GDM1 (cell line): Measurements from ENCODE around the gene ADAMTSL5.

Experiments
- DNase-seq: peaks from one replicate; lab custom pipeline; 2025; lab: John Stamatoyannopoulos, UW

ADAMTSL5 gene

GRCh38 chr19:1495799-1496713 is 16.8 kb downstream of the ADAMTSL5 start:
- no peak for DNase-seq

DNA sequence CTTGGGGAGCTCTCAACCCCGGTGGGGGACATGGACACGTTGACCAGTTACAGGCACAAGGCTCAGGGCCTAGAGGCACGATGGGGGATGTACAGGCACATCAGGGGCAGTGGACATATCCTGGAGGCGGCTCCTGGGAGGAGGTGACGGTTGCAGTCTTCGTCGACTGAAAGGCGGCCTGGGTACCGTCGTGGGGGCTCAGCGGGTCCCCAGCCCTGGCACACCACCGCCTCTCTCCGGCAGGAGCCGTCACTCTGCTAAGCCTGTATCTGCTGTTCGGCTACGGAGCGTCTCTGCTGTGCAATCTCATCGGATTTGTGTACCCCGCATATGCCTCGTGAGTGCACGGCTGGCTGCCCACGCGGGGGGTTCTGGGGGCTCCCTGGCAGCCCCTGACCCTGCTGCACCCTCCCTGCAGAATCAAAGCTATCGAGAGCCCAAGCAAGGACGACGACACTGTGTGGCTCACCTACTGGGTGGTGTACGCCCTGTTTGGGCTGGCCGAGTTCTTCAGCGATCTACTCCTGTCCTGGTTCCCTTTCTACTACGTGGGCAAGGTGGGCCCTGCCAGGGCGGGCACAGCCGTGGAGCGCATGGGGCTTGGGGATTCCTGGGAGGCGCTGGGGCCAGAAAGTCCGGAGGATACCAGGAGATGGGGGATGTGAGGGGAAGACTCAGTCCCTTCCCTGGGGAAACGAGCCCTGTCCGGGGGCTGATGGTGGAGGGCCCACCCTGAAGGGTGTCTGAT is 17.6 kb downstream of the ADAMTSL5 start:
- no peak for DNase-seq

- DNase-seq: no peak
These were observed 18.6 kb downstream of the ADAMTSL5 start for GRCh38 chr19:1494115-1494815.

DNA sequence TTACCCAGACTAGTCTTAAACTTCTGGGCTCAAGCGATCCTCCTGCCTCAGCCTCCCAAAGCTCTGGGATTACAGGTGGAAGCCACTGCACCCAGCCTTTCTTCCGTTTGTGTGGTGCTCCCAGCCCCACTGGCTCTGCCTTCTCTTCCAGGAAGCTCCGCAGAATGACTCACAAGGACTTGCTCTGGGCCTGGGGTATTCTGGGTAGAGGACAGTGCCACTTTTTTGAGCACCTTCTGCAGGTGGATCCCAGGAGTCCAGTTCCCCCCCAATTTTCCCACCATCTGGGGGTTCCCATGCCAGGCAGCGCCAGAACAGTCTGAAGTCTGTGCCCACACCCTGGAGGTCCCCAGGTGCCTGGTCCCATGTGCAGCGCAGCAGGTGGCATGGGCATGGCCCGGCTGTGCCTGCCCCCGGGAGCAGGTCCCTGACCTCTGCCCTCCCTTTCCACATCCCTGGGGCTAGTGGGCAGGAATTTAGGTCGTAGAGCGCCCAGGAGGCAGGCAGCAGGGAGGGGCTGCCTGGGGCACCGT is 20.3 kb downstream of the ADAMTSL5 start:
- DNase-seq: no peak

- no peak for DNase-seq
These were observed 21.0 kb downstream of the ADAMTSL5 start for GRCh38 chr19:1491849-1492170.

- DNase-seq: no peak
These were observed 21.5 kb downstream of the ADAMTSL5 start, which contains the start of gene REEP6 for GRCh38 chr19:1491114-1491848. Gene REEP6 (plus strand): TSS chr19:1491181. CDS start chr19:1491270, 89 bp downstream.

DNA sequence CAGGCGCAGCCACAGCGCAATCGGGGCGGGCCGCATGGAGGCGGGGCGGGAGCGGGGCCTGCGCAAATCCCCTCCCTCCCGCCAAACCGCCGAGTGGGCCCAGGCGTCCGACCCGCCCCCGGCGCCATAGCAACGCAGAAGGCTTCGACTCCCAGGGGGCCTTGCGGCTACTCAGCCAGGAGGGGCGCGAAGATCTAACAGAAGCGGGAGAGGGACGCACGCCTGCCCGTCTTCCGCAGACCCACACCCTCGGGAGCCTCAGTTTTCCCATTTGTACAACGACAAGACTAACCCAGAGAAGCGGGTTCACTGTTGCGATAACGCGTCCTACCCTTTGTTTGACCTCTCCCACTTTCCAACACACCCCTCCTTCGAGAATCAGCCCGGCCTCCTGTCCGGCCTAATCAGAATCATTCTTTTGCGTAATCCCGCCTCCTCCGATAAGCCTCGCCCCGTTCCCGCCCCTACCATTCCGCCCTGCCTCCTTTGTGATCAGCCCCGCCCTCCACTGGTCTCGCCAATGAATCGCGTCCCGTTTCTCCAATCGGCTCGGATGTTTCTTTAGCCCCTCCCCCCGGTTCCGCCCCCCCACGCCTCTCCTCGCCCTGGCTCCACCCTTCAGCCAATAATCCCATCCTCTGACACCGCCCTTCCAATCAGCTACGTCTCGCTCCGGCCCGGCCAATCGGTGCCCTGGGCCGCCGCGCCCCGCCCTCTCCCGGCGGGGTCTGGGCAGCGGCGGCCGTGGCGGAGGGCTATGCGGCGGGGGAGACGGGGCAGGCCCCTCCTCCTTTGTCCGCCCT is 22.3 kb downstream of the ADAMTSL5 start, which contains the start of gene PCSK4:
Gene PCSK4, minus strand, starts transcription at position 40 of the 803 bp plus-strand sequence. Its CDS starts 4 bp downstream, at position 36.
- DNase-seq: peak; percentile 99

GRCh38 chr19:1489463-1490310 is 23.1 kb downstream of the ADAMTSL5 start:
- no peak for DNase-seq

DNA sequence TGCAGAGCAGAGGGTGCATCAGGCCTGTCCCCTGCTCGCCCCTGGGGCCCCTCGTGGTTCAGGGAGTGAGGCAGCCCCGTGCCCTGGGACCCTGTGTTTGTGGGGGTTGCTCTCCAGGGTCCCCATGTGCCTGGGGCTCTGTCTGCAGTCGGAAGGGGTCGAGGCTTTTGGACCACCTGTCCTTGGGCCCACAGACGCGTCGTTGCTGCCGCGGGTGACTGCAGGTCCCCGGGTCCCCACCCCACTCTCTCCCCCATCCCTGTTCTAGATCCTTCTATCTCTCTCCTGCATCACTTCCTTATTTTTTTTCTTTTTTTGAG is 24.6 kb downstream of the ADAMTSL5 start:
- no peak for DNase-seq

DNA sequence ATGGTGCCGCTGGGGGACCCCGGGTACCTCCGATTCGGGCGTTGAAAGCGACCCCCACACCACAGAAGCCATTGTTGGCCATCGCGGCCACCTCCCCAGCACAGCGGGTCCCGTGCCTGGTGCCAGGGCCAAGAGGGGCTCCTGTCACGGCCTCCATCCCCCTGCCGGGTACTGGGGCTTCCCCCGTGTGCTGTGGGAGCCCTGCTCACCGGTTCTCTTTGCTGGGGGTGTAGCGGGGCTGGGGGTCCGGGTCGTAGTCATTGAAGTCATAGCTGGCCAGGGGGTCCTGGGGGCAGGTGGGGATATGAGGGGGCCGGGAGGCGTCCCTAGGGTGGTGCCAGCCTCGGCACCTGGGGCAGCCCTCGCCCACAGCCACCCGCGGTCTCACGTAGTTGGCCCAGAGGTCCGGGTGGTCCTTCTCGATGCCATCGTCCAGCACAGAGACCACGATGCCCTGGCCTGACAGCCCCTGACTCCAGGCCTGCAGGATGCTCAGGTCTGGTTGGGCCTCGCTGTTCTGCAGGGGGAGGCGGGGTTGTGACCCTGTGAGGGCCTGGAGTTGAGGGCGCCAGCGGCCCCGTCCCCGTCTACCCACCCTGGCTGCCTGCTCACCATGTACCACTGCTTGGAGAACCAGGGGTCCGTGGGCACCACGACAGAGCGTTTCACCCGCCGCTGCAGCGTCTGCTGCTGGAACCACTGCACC is 25.1 kb downstream of the ADAMTSL5 start:
- DNase-seq: no peak

GRCh38 chr19:1486720-1487575 is 25.9 kb downstream of the ADAMTSL5 start:
- DNase-seq: no peak

DNA sequence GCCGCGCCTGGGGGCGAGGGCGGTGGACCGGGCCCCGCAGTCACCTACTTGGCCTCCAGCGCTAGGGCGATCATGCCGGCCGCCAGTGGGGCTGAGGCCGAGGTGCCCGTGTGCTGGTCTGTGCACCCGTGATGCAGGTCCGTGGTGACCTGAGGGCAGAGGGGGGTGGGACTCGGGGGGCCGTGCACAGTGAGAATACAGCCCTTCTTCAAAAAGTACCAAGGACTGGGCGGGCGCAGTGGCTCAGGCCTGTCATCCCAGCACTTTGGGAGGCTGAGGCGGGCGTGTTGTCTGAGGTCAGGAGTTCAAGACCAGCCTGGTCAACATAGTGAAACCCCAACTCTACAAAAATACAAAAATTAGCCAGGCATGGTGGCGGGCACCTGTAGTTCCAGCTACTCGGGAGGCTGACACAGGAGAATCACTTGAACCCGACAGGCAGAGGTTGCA is 28.8 kb downstream of the ADAMTSL5 start:
- DNase-seq: no peak

DNA sequence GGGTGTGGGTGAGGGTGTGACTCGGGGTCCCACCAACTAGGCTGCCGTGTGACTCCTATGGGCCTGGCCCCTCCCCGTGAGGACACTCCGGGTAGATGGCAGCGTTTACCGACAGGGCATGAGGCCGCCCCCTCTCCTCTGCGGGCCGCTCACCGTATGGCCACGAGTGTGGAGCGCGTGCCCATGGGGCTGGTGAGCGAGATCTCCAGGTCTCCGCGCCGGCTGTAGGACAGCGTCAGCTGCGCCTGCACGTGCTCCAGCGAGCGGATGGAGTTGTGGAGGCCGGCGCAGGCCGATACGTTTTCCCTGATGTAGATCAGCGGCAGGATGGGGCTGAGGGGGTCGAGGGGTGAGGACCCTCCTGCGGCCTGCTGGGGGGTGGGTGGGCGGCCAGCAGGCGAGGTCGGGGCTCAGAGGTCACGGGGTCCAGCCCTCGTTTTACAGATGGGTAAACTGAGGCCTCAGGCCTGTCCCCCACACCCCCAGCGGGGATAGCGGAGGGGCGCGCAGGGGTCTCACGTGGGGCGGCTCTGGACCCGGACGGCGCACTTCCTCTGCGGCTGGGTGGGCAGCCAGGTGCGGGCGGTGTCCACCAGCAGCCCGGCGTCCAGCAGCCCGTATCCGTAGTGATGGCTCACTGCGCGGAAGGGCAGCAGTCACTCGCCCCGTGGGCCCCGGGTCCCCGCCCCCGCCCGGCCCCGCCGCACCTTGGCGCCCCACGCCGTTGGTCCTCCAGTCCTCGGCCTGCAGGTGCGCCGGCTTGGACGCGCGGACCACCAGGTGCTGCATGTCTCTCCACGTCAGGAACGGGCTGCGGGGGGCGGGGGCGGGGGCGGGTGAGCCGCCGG is 29.5 kb downstream of the ADAMTSL5 start:
- DNase-seq: no peak

- DNase-seq: no peak
These were observed 30.3 kb downstream of the ADAMTSL5 start for GRCh38 chr19:1482361-1483130.

- DNase-seq: no peak
These were observed 30.9 kb downstream of the ADAMTSL5 start for GRCh38 chr19:1481893-1482360.

DNA sequence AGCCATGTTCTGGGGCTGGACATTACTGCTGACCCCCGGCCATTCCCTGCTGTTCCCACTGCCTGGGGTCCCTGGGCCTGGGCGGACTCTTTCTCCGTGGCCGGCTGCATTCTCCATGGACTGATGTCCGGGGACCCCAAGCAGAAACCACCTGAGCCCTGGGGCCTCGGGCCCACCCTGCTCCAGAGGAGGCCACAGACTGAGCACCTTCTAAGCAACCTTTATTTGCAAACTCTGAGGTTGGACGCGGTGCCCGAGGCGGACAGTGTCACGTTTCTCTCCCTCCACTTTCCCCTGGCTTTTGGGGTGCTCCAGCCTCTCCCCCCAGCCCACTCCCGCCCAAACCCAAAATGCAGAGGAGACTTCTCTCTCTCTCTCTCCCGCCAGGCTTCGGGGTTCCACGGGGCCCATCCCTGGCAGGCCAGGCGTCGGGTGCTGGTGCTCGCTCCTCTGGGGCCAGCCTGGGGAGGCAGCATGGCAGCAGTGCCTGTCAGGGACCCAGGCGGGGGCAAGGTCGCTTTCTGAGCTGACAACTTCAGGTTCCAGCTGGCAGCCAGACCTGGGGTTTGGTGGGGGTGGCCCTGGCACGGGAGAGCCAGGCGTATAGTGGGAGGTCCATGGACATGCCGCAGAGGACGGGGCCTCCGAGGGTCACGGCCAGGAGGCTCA is 31.5 kb downstream of the ADAMTSL5 start:
- no peak for DNase-seq
